Measurements from ENCODE around the gene MIF4GD.

MIF4GD gene

GRCh38 chr17:75228305-75228704, 42.7 kb downstream of the MIF4GD start:
- ChIA-PET CTCF (interaction anchor here (1.4 to 3.0 kb wide), 2 partner anchors 11 to 114 kb away, joined by 4 to 21 read pairs; no protein-coding TSS in a partner anchor), POLR2A (interaction anchor here (1.3 to 1.8 kb wide), 2 partner anchors 10 to 23 kb away, joined by 4 to 6 read pairs; partner anchors contain the start of gene NUP85)
- no peak for DNase-seq (ENCODE audit: extremely low spot score)
- TF ChIP-seq FOXK2 (IDR thresholded peaks at IDR 0.05) (no peak), LEF1 (IDR thresholded peaks at IDR 0.05; ENCODE audit: borderline replicate concordance) (no peak), TARDBP (IDR thresholded peaks at IDR 0.05) (no peak), ZNF384 (IDR thresholded peaks at IDR 0.05) (no peak), BHLHE40 (IDR thresholded peaks at IDR 0.05; ENCODE audit: borderline replicate concordance) (no peak), PKNOX1 (IDR thresholded peaks at IDR 0.05) (no peak), ELF4 (IDR thresholded peaks at IDR 0.05) (no peak), L3MBTL2 (conservative IDR thresholded peaks at IDR 0.05) (no peak), FOXA1 (IDR thresholded peaks at IDR 0.05) (no peak)

GRCh38 chr17:75227729-75228128, 43.3 kb downstream of the MIF4GD start:
- ChIA-PET CTCF (interaction anchor here (3.0 kb wide), 1 partner anchor 12 kb away, joined by 21 read pairs; no protein-coding TSS in a partner anchor), POLR2A (interaction anchor here (1.8 kb wide), 1 partner anchor 22 kb away, joined by 6 read pairs; the partner anchor contains the start of gene NUP85)
- TF ChIP-seq PKNOX1 (IDR thresholded peaks at IDR 0.05) (no peak), SP1 (IDR thresholded peaks at IDR 0.05) (no peak), L3MBTL2 (conservative IDR thresholded peaks at IDR 0.05) (no peak), FOXA1 (IDR thresholded peaks at IDR 0.05) (no peak), NFRKB (IDR thresholded peaks at IDR 0.05) (no peak), ARNT (IDR thresholded peaks at IDR 0.05) (no peak), TARDBP (IDR thresholded peaks at IDR 0.05) (no peak), LEF1 (IDR thresholded peaks at IDR 0.05; ENCODE audit: borderline replicate concordance) (no peak), FOXM1 (IDR thresholded peaks at IDR 0.05; ENCODE audit: borderline replicate concordance) (no peak), FOXK2 (IDR thresholded peaks at IDR 0.05) (no peak), ELF4 (IDR thresholded peaks at IDR 0.05) (no peak), CTBP1 (IDR thresholded peaks at IDR 0.05; ENCODE audit: borderline replicate concordance) (no peak), BHLHE40 (IDR thresholded peaks at IDR 0.05; ENCODE audit: borderline replicate concordance) (no peak), SUZ12 (IDR thresholded peaks at IDR 0.05) (no peak)
- no peak for DNase-seq (ENCODE audit: extremely low spot score)

- no peak for DNase-seq (ENCODE audit: extremely low spot score)
- POLR2A ChIA-PET = no interaction called here
- TF ChIP-seq L3MBTL2 (conservative IDR thresholded peaks at IDR 0.05) (no peak), ELF4 (IDR thresholded peaks at IDR 0.05) (no peak), ZNF384 (IDR thresholded peaks at IDR 0.05) (no peak), FOXA1 (IDR thresholded peaks at IDR 0.05) (no peak), TARDBP (IDR thresholded peaks at IDR 0.05) (no peak), LEF1 (IDR thresholded peaks at IDR 0.05; ENCODE audit: borderline replicate concordance) (no peak), FOXM1 (IDR thresholded peaks at IDR 0.05; ENCODE audit: borderline replicate concordance) (no peak), ARNT (IDR thresholded peaks at IDR 0.05) (no peak), SUZ12 (IDR thresholded peaks at IDR 0.05) (no peak), PKNOX1 (IDR thresholded peaks at IDR 0.05) (no peak), SP1 (IDR thresholded peaks at IDR 0.05) (no peak), FOXK2 (IDR thresholded peaks at IDR 0.05) (no peak), NFRKB (IDR thresholded peaks at IDR 0.05) (no peak), BHLHE40 (IDR thresholded peaks at IDR 0.05; ENCODE audit: borderline replicate concordance) (no peak), HDGF (IDR thresholded peaks at IDR 0.05; ENCODE audit: borderline replicate concordance) (no peak), CTBP1 (IDR thresholded peaks at IDR 0.05; ENCODE audit: borderline replicate concordance) (no peak)
- CTCF ChIA-PET = interaction anchor here (0.8 kb wide), 1 partner anchor 14 kb away, joined by 3 read pairs; no protein-coding TSS in a partner anchor
Observed at GRCh38 chr17:75225016-75225415, 46.0 kb downstream of the MIF4GD start.

- TF ChIP-seq ELF4 (IDR thresholded peaks at IDR 0.05) (no peak), NFRKB (IDR thresholded peaks at IDR 0.05) (no peak), SUZ12 (IDR thresholded peaks at IDR 0.05) (no peak), HDGF (IDR thresholded peaks at IDR 0.05; ENCODE audit: borderline replicate concordance) (no peak), SP1 (IDR thresholded peaks at IDR 0.05) (no peak), ZNF384 (IDR thresholded peaks at IDR 0.05) (no peak), BHLHE40 (IDR thresholded peaks at IDR 0.05; ENCODE audit: borderline replicate concordance) (no peak), ARNT (IDR thresholded peaks at IDR 0.05) (no peak), LEF1 (IDR thresholded peaks at IDR 0.05; ENCODE audit: borderline replicate concordance) (no peak), CTBP1 (IDR thresholded peaks at IDR 0.05; ENCODE audit: borderline replicate concordance) (no peak), PKNOX1 (IDR thresholded peaks at IDR 0.05) (no peak), TARDBP (IDR thresholded peaks at IDR 0.05) (no peak)
- CTCF ChIA-PET = no interaction called here
- no peak for DNase-seq (ENCODE audit: extremely low spot score)
- POLR2A ChIA-PET = interaction anchor here (1.0 to 1.2 kb wide), 4 partner anchors 14 to 45 kb away, joined by 3 to 4 read pairs (median 3); partner anchors contain the start of genes NUP85 and SUMO2
Observed at GRCh38 chr17:75219815-75220214, 51.2 kb downstream of the MIF4GD start.

- TF ChIP-seq CTBP1 (IDR thresholded peaks at IDR 0.05; ENCODE audit: borderline replicate concordance) (no peak), BHLHE40 (IDR thresholded peaks at IDR 0.05; ENCODE audit: borderline replicate concordance) (no peak), ZNF384 (IDR thresholded peaks at IDR 0.05) (no peak), FOXK2 (IDR thresholded peaks at IDR 0.05) (no peak), SP1 (IDR thresholded peaks at IDR 0.05) (no peak), TARDBP (IDR thresholded peaks at IDR 0.05) (no peak), NFRKB (IDR thresholded peaks at IDR 0.05) (no peak), PKNOX1 (IDR thresholded peaks at IDR 0.05) (no peak)
- no peak for DNase-seq (ENCODE audit: extremely low spot score)
- POLR2A ChIA-PET = interaction anchor here (1.1 to 1.2 kb wide), 2 partner anchors 11 to 13 kb away, joined by 3 to 7 read pairs; partner anchors contain the start of gene NUP85
- CTCF ChIA-PET = interaction anchor here (0.9 to 1.2 kb wide), 2 partner anchors 19 to 22 kb away, joined by 3 read pairs; no protein-coding TSS in a partner anchor
Observed at GRCh38 chr17:75218131-75218530, 52.9 kb downstream of the MIF4GD start.
